Astrocyte (in vitro differentiated cells and primary cell): Measurements from ENCODE around the gene HBM. TPM values are rescaled to one million over a fixed set of nuclear protein-coding genes. Genes with fewer than 3 reads are reported as not detected.
"Not testable (repeated sequence)": the region's sequence is repeated elsewhere in the genome, so short reads cannot be mapped to it uniquely, and the experiment has no call there.

ENCODE experiments used
- DNase-seq: peaks from one replicate; pipeline ENCODE4 v3.0.0-alpha.2; 2010; ENCODE audit warnings: low read depth
- FAIRE-seq: peaks from 2 replicates; lab custom pipeline; 2011; peaks lifted over from hg19 to GRCh38; lab: Jason Lieb, UNC
- H2AFZ ChIP-seq: 2 replicates; pipeline ENCODE4 v1.6.0; 2012; ENCODE audit warnings: low read depth, low read length, inconsistent platforms
- H3K27ac ChIP-seq: 2 replicates; pipeline ENCODE4 v1.5.1; 2011; ENCODE audit warnings: low read depth, low read length, inconsistent platforms
- H3K27me3 ChIP-seq: 2 replicates; pipeline ENCODE4 v1.6.0; 2011; ENCODE audit warnings: low read length, inconsistent platforms; ENCODE audit not compliant: insufficient read depth
- H3K36me3 ChIP-seq: 2 replicates; pipeline ENCODE4 v1.5.1; 2011; ENCODE audit warnings: low read length, inconsistent platforms; ENCODE audit not compliant: insufficient read depth
- H3K4me1 ChIP-seq: 2 replicates; pipeline ENCODE4 v1.5.1; 2011; ENCODE audit warnings: low read length, inconsistent platforms; ENCODE audit not compliant: insufficient read depth
- H3K4me2 ChIP-seq: 2 replicates; pipeline ENCODE4 v1.6.0; 2012; ENCODE audit warnings: low read length, inconsistent platforms
- H3K4me3 ChIP-seq: 2 replicates; pipeline ENCODE4 v1.5.1; 2011; ENCODE audit warnings: low read depth, mild to moderate bottlenecking, low read length, inconsistent platforms; ENCODE audit not compliant: insufficient read depth
- H3K79me2 ChIP-seq: 2 replicates; pipeline ENCODE4 v1.6.0; 2012; ENCODE audit warnings: mild to moderate bottlenecking, low read length, inconsistent platforms; ENCODE audit not compliant: insufficient read depth
- H3K9ac ChIP-seq: 2 replicates; pipeline ENCODE4 v1.6.0; 2012; ENCODE audit warnings: mild to moderate bottlenecking, low read length, inconsistent platforms
- H3K9me3 ChIP-seq: 2 replicates; pipeline ENCODE4 v1.5.1; 2012; ENCODE audit warnings: low read depth, mild to moderate bottlenecking, low read length, inconsistent platforms; ENCODE audit not compliant: insufficient read depth
- H4K20me1 ChIP-seq: 2 replicates; pipeline ENCODE4 v1.6.0; 2012; ENCODE audit warnings: low read length, inconsistent platforms; ENCODE audit not compliant: insufficient read depth
- H3K27ac Mint-ChIP-seq: one replicate; pipeline ENCODE4 v1.8.0; 2021; ENCODE audit warnings: mild to moderate bottlenecking, mixed read lengths; ENCODE audit not compliant: unreplicated experiment
- H3K27me3 Mint-ChIP-seq: one replicate; pipeline ENCODE4 v1.8.0; 2021; ENCODE audit warnings: low read depth, mixed read lengths; ENCODE audit not compliant: unreplicated experiment
- H3K36me3 Mint-ChIP-seq: one replicate; pipeline ENCODE4 v1.8.0; 2021; ENCODE audit warnings: low read depth, mixed read lengths; ENCODE audit not compliant: unreplicated experiment
- H3K4me1 Mint-ChIP-seq: one replicate; pipeline ENCODE4 v1.8.0; 2021; ENCODE audit warnings: low read depth, mixed read lengths; ENCODE audit not compliant: unreplicated experiment
- H3K4me3 Mint-ChIP-seq: one replicate; pipeline ENCODE4 v1.8.0; 2021; ENCODE audit warnings: mild to moderate bottlenecking, moderate library complexity, mixed read lengths; ENCODE audit not compliant: unreplicated experiment
- H3K9me3 Mint-ChIP-seq: one replicate; pipeline ENCODE4 v1.8.0; 2021; ENCODE audit warnings: mild to moderate bottlenecking, mixed read lengths; ENCODE audit not compliant: unreplicated experiment
- CTCF ChIP-seq: IDR thresholded peaks from 2 replicates; pipeline ENCODE4 v1.5.1; 2011; ENCODE audit warnings: low read depth, mild to moderate bottlenecking, inconsistent platforms, low read length, moderate library complexity; ENCODE audit not compliant: insufficient read depth
- EZH2 ChIP-seq: IDR thresholded peaks from 2 replicates; pipeline ENCODE4 v1.6.1; 2012; ENCODE audit warnings: mild to moderate bottlenecking, low read length, inconsistent platforms; ENCODE audit not compliant: insufficient read depth
- total RNA-seq: library from RNA; stranded (reverse); gene quantifications from 2 replicates; pipeline ENCODE4 v1.2.1, GENCODE V29; 2021

HBM gene
- total RNA-seq, 1 donor from 2014 or later: not detected

- FAIRE-seq (no peak), DNase-seq (no peak)
- no peak overlapping the region for H3K4me3 Mint-ChIP-seq
- H3K4me1 ChIP-seq: no peaks in the 10 kb centered on the region
- no peaks in the 10 kb centered on the region for H3K4me1 Mint-ChIP-seq
- no peak overlapping the region for H3K27ac Mint-ChIP-seq
- no peak overlapping the region for H3K27ac ChIP-seq
- H3K27me3 Mint-ChIP-seq: no peaks in the 10 kb centered on the region
- peaks cover 16% of the 10 kb centered on the region for H3K36me3 Mint-ChIP-seq
- H3K4me2 ChIP-seq: no peak overlapping the region
- peaks cover 10% of the 10 kb centered on the region for H3K36me3 ChIP-seq
- H4K20me1 ChIP-seq: peaks cover 65% of the 10 kb centered on the region
- peaks cover 8% of the 10 kb centered on the region for H3K79me2 ChIP-seq
- no peak overlapping the region for H3K9ac ChIP-seq
- no peaks in the 10 kb centered on the region for H3K27me3 ChIP-seq
- H3K9me3 Mint-ChIP-seq: no peaks in the 10 kb centered on the region
- no peak overlapping the region for H2AFZ ChIP-seq
- TF ChIP-seq EZH2 (no peak), CTCF (no peak)
- no peak overlapping the region for H3K4me3 ChIP-seq
- H3K9me3 ChIP-seq: no peaks in the 10 kb centered on the region
Observed at GRCh38 chr16:119835-120491, 45.8 kb upstream of the HBM start.

- H3K36me3 Mint-ChIP-seq: peaks cover 20% of the 10 kb centered on the region
- H3K27ac Mint-ChIP-seq: no peak overlapping the region
- Histone ChIP-seq H3K9ac (no peak overlapping the region), H3K36me3 (peaks cover 7% of the 10 kb centered on the region), H3K27me3 (no peaks in the 10 kb centered on the region), H2AFZ (no peak overlapping the region), H3K79me2 (peaks cover 8% of the 10 kb centered on the region), H3K27ac (no peak overlapping the region), H3K4me3 (no peak overlapping the region), H3K4me1 (no peaks in the 10 kb centered on the region), H3K4me2 (no peak overlapping the region), H3K9me3 (no peaks in the 10 kb centered on the region), H4K20me1 (peaks cover 71% of the 10 kb centered on the region)
- H3K27me3 Mint-ChIP-seq: no peaks in the 10 kb centered on the region
- no peak for TF ChIP-seq EZH2
- no peak for TF ChIP-seq CTCF
- DNase-seq (no peak), FAIRE-seq (no peak)
- no peaks in the 10 kb centered on the region for H3K4me1 Mint-ChIP-seq
- H3K4me3 Mint-ChIP-seq: no peak overlapping the region
- no peaks in the 10 kb centered on the region for H3K9me3 Mint-ChIP-seq
Observed at GRCh38 chr16:120756-121155, 45.0 kb upstream of the HBM start.

GRCh38 chr16:122361-122760 lies 43.4 kb upstream of the HBM start:
- Histone ChIP-seq H3K9ac (no peak overlapping the region), H4K20me1 (peaks cover 76% of the 10 kb centered on the region), H3K9me3 (no peaks in the 10 kb centered on the region), H2AFZ (no peak overlapping the region), H3K79me2 (peaks cover 8% of the 10 kb centered on the region), H3K36me3 (no peaks in the 10 kb centered on the region), H3K27me3 (no peaks in the 10 kb centered on the region), H3K4me2 (no peak overlapping the region), H3K4me1 (no peaks in the 10 kb centered on the region), H3K4me3 (no peak overlapping the region), H3K27ac (no peak overlapping the region)
- H3K27ac Mint-ChIP-seq: no peak overlapping the region
- DNase-seq (no peak), FAIRE-seq (no peak)
- no peak for TF ChIP-seq EZH2
- TF ChIP-seq CTCF: no peak
- H3K4me3 Mint-ChIP-seq: no peak overlapping the region
- no peaks in the 10 kb centered on the region for H3K9me3 Mint-ChIP-seq
- no peaks in the 10 kb centered on the region for H3K27me3 Mint-ChIP-seq
- H3K36me3 Mint-ChIP-seq: peaks cover 14% of the 10 kb centered on the region
- H3K4me1 Mint-ChIP-seq: no peaks in the 10 kb centered on the region

DNA sequence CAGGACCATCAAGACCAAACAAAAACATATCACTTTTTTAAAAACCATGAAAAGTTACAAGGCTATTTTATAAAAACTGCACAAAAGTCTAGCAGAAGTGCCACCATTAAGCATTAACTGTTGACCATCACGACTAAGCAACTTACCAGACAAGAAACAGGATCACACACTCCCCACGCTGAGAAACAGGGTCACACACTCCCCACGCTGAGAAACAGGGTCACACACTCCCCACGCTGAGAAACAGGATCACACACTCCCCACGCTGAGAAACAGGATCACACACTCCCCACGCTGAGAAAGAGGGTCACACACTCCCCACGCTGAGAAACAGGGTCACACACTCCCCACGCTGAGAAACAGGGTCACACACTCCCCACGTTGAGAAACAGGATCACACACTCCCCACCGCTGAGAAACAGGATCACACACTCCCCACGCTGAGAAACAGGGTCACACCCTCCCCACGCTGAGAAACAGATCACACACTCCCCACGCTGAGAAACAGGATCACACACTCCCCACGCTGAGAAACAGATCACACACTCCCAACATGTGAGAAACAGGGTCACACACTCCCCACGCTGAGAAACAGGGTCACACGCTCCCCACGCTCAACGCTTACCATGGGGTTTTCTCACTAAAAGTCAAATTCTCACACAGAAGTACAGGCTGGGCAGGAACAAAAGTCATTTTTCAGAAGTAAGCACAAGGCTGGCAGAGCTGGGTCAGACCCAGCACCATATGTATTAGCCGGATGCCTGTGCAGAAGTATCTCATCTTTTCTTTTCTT lies 42.0 kb upstream of the HBM start:
- H3K4me3 ChIP-seq, H3K27ac ChIP-seq, H3K4me2 ChIP-seq, FAIRE-seq, DNase-seq, H3K27me3 ChIP-seq, H3K4me1 ChIP-seq, H2AFZ ChIP-seq, H3K4me1 Mint-ChIP-seq, H3K9ac ChIP-seq, H3K4me3 Mint-ChIP-seq, H3K27me3 Mint-ChIP-seq, H3K9me3 Mint-ChIP-seq, H3K36me3 ChIP-seq, H3K27ac Mint-ChIP-seq, H3K9me3 ChIP-seq: not testable (repeated sequence)
- peaks cover 11% of the 10 kb centered on the region for H3K36me3 Mint-ChIP-seq
- Histone ChIP-seq H3K79me2 (peaks cover 13% of the 10 kb centered on the region), H4K20me1 (peaks cover 62% of the 10 kb centered on the region)
